IPS-NIHi7 (cell line): ENCODE measurements around the gene MYOT.

Source experiments
- DNase-seq: peaks from one replicate; pipeline ENCODE4 v3.0.0; 2012; ENCODE audit warnings: mixed read lengths; ENCODE audit errors: extremely low spot score

The MYOT gene, protein sequence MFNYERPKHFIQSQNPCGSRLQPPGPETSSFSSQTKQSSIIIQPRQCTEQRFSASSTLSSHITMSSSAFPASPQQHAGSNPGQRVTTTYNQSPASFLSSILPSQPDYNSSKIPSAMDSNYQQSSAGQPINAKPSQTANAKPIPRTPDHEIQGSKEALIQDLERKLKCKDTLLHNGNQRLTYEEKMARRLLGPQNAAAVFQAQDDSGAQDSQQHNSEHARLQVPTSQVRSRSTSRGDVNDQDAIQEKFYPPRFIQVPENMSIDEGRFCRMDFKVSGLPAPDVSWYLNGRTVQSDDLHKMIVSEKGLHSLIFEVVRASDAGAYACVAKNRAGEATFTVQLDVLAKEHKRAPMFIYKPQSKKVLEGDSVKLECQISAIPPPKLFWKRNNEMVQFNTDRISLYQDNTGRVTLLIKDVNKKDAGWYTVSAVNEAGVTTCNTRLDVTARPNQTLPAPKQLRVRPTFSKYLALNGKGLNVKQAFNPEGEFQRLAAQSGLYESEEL

DNA sequence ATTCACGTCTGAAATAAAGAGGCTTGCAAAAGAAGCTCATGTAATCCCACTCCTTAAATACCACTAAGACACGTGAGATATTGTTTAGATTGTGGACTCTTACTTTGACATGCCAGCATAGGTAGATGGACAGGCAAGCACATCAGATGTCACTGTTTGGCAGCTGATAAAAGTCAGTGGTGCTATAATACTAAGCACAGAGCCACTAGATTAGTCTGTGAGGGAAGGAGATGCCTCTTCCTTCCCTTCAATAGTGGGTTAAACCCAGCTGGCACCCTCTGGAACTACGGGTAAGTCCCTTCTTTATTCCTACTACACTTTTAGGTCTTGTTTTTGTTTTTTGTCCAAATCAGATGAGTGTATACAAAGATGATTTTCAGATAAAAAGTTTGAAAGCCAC is at the start of gene MYOT:
TSS of gene MYOT (plus strand) at position 197 of the 400 bp plus-strand sequence. CDS start 2,792 bp downstream, outside the sequence.
- no peak for DNase-seq

GRCh38 chr5:137819766-137820165 is 47.9 kb upstream of the MYOT start:
- DNase-seq = no peak

GRCh38 chr5:137822158-137822764 is 45.4 kb upstream of the MYOT start:
- peak; percentile 83 for DNase-seq

- no peak for DNase-seq
Observed at GRCh38 chr5:137822984-137823383, 44.7 kb upstream of the MYOT start.

DNA sequence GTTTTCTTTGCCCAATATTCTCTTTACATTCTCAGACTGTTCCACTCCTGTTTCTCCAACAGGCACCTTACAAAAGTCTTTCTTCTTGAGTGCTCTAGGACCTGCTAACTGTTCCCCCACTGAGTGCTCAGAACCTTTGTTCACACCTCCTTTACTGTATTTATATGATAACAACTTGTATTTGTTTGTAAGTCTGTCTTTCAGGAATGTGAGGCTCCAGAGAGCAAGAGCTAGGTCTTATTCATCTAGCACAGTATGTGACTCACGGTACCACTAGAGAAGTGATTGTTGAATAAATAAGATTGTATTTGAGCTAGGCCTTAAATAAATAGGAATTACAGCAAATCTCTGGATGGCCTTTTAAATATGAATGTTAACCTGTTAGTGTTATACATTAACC is 42.5 kb upstream of the MYOT start:
- DNase-seq = no peak

DNA sequence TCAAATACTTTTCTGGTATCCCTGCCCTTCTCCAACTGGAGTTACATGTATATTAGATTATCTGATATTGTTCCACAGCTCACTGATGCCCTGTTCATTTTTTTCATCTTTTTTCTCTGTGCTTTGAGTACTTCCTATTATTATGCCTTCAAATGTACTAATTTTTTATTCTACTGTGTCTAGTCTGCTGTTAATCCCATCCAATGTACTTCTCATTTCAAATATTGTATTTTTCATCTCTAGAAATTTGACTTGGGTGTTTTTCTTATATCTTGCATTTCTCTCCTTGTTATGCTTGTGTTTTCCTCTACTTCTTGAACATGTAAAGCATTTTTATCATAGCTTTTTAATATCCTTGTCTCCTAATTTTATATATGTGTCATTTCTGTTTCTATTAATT is 41.6 kb upstream of the MYOT start:
- DNase-seq = no peak

DNA sequence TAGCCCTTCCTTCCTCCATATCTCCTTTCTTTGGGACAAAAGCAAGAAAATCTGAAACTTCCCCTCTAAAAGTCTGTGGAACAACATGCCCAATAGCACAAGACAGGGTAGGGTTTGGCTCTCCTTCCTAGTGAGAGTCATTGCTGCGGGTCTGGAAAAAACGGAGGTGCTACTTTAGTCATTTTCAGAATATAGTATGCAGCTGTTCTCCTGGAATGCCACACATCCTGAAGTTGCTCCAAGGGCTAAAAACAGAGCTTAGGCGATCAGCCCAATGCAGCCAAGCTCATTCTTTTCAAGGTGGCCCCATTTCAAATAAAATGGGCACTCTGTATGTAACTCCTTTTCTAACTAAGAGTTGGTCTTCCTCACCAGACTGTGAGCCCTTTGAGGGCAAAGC is 39.5 kb upstream of the MYOT start:
- DNase-seq = no peak

DNA sequence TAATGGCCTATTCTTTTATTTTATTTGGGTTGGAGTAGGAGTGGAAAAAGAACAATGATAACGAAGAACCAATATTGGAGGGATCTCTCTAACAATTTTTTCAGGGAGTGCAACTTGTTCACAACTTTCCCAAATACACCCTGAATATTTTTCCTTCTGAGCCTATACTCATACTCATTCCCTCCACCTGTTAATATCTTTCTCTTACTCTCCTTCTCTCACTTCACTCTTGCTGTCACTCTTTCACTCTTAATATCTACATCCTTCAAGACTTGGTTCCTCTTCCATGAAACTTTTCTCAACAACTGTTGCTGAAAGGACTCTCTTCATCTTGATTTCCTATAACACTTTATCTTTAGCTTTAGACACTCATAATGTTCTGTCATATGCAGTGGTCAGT is 39.0 kb upstream of the MYOT start:
- no peak for DNase-seq

DNA sequence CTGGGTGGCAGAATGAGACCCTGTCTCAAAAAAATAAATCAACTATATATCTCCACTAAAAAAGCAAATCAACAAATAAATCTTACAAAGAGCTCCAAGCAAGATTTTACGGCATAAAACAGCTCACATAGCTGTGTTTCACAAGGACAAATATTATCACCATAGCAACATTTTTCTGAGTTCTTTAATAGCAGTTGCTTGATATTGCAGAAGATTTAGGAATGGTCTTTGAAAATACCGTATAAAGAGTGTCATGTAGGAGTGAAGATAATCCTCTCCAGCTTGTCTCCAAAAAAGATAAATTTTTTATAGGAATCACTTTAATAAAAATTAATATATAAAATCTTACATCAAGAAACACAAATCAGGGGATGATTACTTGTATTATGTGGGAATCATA is 36.6 kb upstream of the MYOT start:
- no peak for DNase-seq

- no peak for DNase-seq
Observed at GRCh38 chr5:137831526-137831925, 36.1 kb upstream of the MYOT start.

- no peak for DNase-seq
Observed at GRCh38 chr5:137832416-137832815, 35.2 kb upstream of the MYOT start.

DNA sequence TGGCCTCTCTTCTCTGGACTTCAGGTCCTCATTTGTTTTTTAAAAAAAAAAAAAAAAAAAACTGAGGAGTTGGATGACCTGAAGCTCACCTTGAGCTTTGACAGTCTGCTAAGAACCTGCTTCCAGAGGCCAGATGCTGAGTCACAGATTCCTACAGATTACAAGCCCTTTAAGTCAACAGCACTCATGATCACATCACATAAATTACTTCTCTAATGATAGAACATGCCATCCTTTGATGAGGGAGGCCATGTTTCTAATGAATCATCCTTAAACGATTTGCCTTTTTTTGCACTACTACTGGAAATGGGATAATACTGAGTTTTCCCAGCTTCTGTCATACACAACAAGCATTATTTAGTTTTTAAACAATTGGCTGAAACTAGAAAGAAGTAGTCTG is 34.2 kb upstream of the MYOT start:
- peak; percentile 35 for DNase-seq

DNA sequence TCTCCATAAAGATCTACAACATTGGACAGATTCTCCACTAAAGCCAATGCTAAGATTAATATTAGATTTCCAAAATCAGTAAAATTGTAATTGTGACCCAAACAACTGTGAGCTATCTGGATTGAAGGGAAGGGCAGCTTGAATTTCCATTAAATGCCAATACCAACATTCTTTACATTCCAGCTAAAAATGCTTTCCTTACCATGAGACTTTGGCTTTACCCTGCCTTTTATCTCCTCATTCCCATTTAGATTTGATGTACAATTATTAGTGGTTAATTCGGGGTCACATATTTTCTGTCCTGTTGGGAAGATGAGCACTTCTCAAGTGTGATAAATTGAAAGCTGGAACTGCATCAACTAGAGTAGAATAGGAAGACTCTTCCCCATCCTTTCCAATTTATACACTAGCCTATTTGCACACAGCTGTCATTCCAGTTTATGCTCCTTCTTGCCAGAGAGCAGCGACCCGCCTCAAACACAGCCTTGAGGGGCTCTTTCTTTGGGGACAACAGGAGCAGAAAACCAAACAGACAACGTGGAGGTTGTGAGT is 33.1 kb upstream of the MYOT start:
- DNase-seq = no peak

- no peak for DNase-seq
Observed at GRCh38 chr5:137836298-137836697, 31.4 kb upstream of the MYOT start.

GRCh38 chr5:137836997-137837396 is 30.7 kb upstream of the MYOT start:
- no peak for DNase-seq

DNA sequence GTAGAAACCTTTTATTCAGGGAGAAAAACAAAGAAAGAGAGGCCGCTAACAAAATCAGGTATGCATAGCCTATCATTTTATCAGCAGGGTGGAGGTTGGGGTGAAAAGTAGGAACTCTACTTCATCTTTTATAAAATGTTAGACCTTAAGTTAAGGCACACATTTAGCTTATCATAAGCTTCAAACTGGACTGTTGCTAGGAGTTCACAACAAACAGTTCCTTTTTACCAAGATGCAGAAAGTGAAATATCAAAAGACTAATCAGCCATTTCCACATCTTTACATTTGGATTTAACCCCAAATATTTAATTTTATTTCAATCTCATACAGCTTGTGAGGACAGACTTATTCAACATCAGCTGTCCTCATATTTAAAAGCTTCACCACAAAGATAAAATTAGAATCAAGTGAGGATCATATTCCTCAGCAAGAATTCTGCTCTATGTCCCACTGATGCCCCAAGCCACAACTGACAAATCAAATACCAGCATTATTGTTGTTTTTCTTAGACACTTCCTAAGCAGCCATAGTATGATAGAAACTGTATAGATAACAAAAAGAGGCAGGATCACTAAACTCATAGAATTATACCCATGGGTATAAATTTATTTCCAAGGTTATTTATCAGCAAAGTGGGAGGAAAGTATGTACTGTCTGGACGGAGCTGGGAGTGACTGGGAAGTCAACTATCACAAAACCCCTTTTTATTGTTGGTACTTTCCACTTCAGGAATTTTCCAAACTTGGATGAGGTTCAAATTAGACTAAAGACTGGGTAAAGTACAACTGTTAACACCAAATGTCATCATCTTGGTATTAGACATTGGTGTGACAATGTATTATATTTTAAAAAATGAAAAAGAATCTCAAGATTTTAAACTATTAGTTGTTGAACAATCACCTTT is 29.9 kb upstream of the MYOT start:
- no peak for DNase-seq

DNA sequence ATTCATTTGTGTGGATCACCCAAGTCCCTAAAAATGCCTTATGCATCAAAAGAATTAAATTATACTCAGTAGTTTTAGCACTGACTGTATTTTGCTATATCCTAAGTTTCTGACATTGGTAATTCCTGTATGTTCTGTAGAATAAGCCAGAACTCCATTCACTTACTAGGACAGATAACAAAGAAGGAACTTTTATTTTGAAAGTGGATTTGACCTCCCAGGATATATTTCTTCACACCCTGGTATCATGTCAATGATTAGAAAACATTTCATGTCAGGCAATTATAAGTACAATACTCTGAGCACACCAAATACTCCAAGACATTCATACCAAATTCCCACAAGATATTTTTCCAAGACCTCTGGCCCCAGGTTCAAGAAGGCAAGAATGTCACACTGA is 28.7 kb upstream of the MYOT start:
- DNase-seq = no peak

- no peak for DNase-seq
Observed at GRCh38 chr5:137842296-137842695, 25.4 kb upstream of the MYOT start.

GRCh38 chr5:137843676-137844299 is 23.9 kb upstream of the MYOT start:
- DNase-seq = no peak

DNA sequence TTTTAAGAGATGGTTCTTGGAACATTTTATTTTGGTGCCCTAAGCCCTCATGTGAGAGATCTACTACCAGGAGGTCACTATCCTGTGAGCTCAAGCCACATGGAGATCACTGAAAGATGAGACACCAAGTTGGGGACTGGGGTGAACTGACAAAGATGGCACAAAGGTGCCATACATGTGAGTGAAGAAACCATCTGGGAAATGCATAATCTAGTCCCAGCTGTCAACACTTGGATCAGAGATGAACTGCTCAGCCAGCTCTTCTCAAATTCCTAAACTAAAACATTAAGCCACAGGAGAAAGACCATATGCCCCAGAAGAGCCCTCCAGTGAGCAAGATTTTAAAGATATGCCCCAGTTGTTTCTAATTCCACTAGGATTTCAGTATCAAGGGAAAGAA is 22.2 kb upstream of the MYOT start:
- DNase-seq = no peak

GRCh38 chr5:137847687-137848086 is 20.0 kb upstream of the MYOT start:
- DNase-seq = no peak
